H9 (cell line): ENCODE data around the gene HIPK2. TPM values are rescaled to one million over a fixed set of nuclear protein-coding genes. Genes with fewer than 3 reads are reported as not detected.

ENCODE experiments used
- DNase-seq: peaks from one replicate; pipeline ENCODE4 v3.0.0-alpha.2; 2017
- H2AFZ ChIP-seq: one replicate; pipeline ENCODE4 v1.6.1; 2013; ENCODE audit warnings: mild to moderate bottlenecking, low read length, control low read depth, moderate library complexity
- H2AK5ac ChIP-seq: 2 replicates; pipeline ENCODE4 v1.6.1; 2013; ENCODE audit warnings: low read length, control low read depth, mixed read lengths; ENCODE audit not compliant: insufficient read length
- H2BK120ac ChIP-seq: one replicate; pipeline ENCODE4 v1.6.1; 2013; ENCODE audit warnings: low read depth, mild to moderate bottlenecking, low read length, control low read depth, inconsistent platforms; ENCODE audit not compliant: poor library complexity, severe bottlenecking
- H2BK12ac ChIP-seq: 2 replicates; pipeline ENCODE4 v1.6.1; 2013; ENCODE audit warnings: low read length, control low read depth, mixed read lengths, low read depth; ENCODE audit not compliant: insufficient read length
- H2BK15ac ChIP-seq: 2 replicates; pipeline ENCODE4 v1.6.1; 2013; ENCODE audit warnings: low read depth, low read length, control low read depth
- H2BK20ac ChIP-seq: one replicate; pipeline ENCODE4 v1.6.1; 2013; ENCODE audit warnings: low read depth, mild to moderate bottlenecking, low read length, control low read depth, inconsistent platforms; ENCODE audit not compliant: poor library complexity, severe bottlenecking
- H2BK5ac ChIP-seq: 2 replicates; pipeline ENCODE4 v1.6.1; 2013; ENCODE audit warnings: low read length, control low read depth, mixed read lengths; ENCODE audit not compliant: insufficient read length
- H3K14ac ChIP-seq: 2 replicates; pipeline ENCODE4 v1.6.1; 2013; ENCODE audit warnings: low read length, control low read depth; ENCODE audit not compliant: insufficient read depth
- H3K18ac ChIP-seq: 2 replicates; pipeline ENCODE4 v1.6.1; 2013; ENCODE audit warnings: low read depth, mild to moderate bottlenecking, mixed read lengths, low read length, control low read depth; ENCODE audit not compliant: insufficient read length
- H3K23ac ChIP-seq: 2 replicates; pipeline ENCODE4 v1.6.1; 2013; ENCODE audit warnings: low read length, control low read depth, mixed read lengths, low read depth; ENCODE audit not compliant: insufficient read length
- H3K23me2 ChIP-seq: 2 replicates; pipeline ENCODE4 v1.6.1; 2013; ENCODE audit warnings: low read depth, mild to moderate bottlenecking, mixed read lengths, low read length, control low read depth; ENCODE audit not compliant: insufficient read length, poor library complexity, severe bottlenecking
- H3K27ac ChIP-seq: 2 replicates; pipeline ENCODE4 v1.5.1; 2013; ENCODE audit warnings: low read length, control low read depth, mixed read lengths, low read depth; ENCODE audit not compliant: insufficient read length
- H3K27me3 ChIP-seq: 2 replicates; pipeline ENCODE4 v1.6.1; 2013; ENCODE audit warnings: low read length, control low read depth, inconsistent platforms; ENCODE audit not compliant: insufficient read depth
- H3K4ac ChIP-seq: 2 replicates; pipeline ENCODE4 v1.6.1; 2013; ENCODE audit warnings: low read depth, mild to moderate bottlenecking, control low read depth, inconsistent platforms, low read length, moderate library complexity
- H3K4me1 ChIP-seq: 2 replicates; pipeline ENCODE4 v1.6.1; 2013; ENCODE audit warnings: low read length, control low read depth, inconsistent platforms; ENCODE audit not compliant: insufficient read depth
- H3K4me2 ChIP-seq: 2 replicates; pipeline ENCODE4 v1.6.1; 2013; ENCODE audit warnings: low read length, control low read depth, mixed read lengths; ENCODE audit not compliant: insufficient read length, insufficient read depth
- H3K56ac ChIP-seq: 2 replicates; pipeline ENCODE4 v1.6.1; 2013; ENCODE audit warnings: low read depth, mild to moderate bottlenecking, mixed read lengths, low read length, control low read depth; ENCODE audit not compliant: insufficient read length
- H3K79me1 ChIP-seq: 2 replicates; pipeline ENCODE4 v1.6.1; 2013; ENCODE audit warnings: low read depth, mild to moderate bottlenecking, moderate library complexity, low read length, control low read depth, inconsistent platforms; ENCODE audit not compliant: insufficient read depth, poor library complexity, severe bottlenecking
- H3K79me2 ChIP-seq: 2 replicates; pipeline ENCODE4 v1.6.1; 2013; ENCODE audit warnings: low read length, control low read depth, inconsistent platforms; ENCODE audit not compliant: insufficient read depth
- H3K9ac ChIP-seq: 2 replicates; pipeline ENCODE4 v1.6.1; 2013; ENCODE audit warnings: low read length, control low read depth, mixed read lengths; ENCODE audit not compliant: insufficient read length; ENCODE audit errors: extremely low read depth
- H3K9me3 ChIP-seq: one replicate; pipeline ENCODE4 v1.6.1; 2013; ENCODE audit warnings: low read depth, low read length, inconsistent platforms; ENCODE audit not compliant: control insufficient read depth
- H3T11ph ChIP-seq: one replicate; pipeline ENCODE4 v1.6.1; 2013; ENCODE audit warnings: mild to moderate bottlenecking, low read length, control low read depth, inconsistent platforms
- H4K20me1 ChIP-seq: one replicate; pipeline ENCODE4 v1.6.1; 2013; ENCODE audit not compliant: control insufficient read depth, insufficient read length, insufficient read depth
- H4K5ac ChIP-seq: 2 replicates; pipeline ENCODE4 v1.6.1; 2013; ENCODE audit warnings: low read depth, mild to moderate bottlenecking, mixed read lengths, low read length, control low read depth; ENCODE audit not compliant: insufficient read length
- H4K8ac ChIP-seq: replicated peaks from 2 replicates; pipeline ENCODE4 v1.6.1; 2013; ENCODE audit warnings: low read length, control low read depth, mixed read lengths, low read depth; ENCODE audit not compliant: insufficient read length
- H4K91ac ChIP-seq: 2 replicates; pipeline ENCODE4 v1.6.1; 2013; ENCODE audit warnings: low read depth, mild to moderate bottlenecking, moderate library complexity, mixed read lengths, low read length, control low read depth; ENCODE audit not compliant: insufficient read length
- H3K27ac Mint-ChIP-seq, 3 experiments: 2 replicates in 2 of 3; 3 replicates in 1 of 3; pipeline ENCODE4 v1.8.0; 2020 to 2021; ENCODE audit warnings: mixed read lengths in 3 of 3, mild to moderate bottlenecking in 1 of 3, moderate library complexity in 1 of 3
- H3K27me3 Mint-ChIP-seq: 2 replicates; pipeline ENCODE4 v1.8.0; 2021; ENCODE audit warnings: low read depth, mild to moderate bottlenecking, moderate library complexity, mixed read lengths
- H3K36me3 Mint-ChIP-seq, 3 experiments: 2 replicates in 2 of 3; 3 replicates in 1 of 3; pipeline ENCODE4 v1.8.0; 2020 to 2021; ENCODE audit warnings: low read depth in 3 of 3, mixed read lengths in 3 of 3; ENCODE audit not compliant: insufficient read depth in 1 of 3
- H3K4me1 Mint-ChIP-seq, 2 experiments: 2 replicates each; pipeline ENCODE4 v1.8.0; 2020; ENCODE audit warnings: mixed read lengths in 2 of 2
- H3K4me3 Mint-ChIP-seq, 2 experiments: 2 replicates in 1 of 2; 3 replicates in 1 of 2; pipeline ENCODE4 v1.8.0; 2020 to 2021; ENCODE audit warnings: mild to moderate bottlenecking in 2 of 2, mixed read lengths in 2 of 2, moderate library complexity in 1 of 2
- H3K9me3 Mint-ChIP-seq, 2 experiments: 2 replicates in 1 of 2; 3 replicates in 1 of 2; pipeline ENCODE4 v1.8.0; 2020; ENCODE audit warnings: mild to moderate bottlenecking in 2 of 2, mixed read lengths in 2 of 2, moderate library complexity in 1 of 2
- WGBS: extraction: QIAGEN DNeasy Blood & Tissue Kit; methylation state at CpG from one replicate; pipeline ENCODE4 v1.1.7; 2013; ENCODE audit warnings: missing lambda C conversion rate, low lambda C conversion rate, mixed read lengths; ENCODE audit not compliant: insufficient read length; ENCODE audit errors: extremely low coverage; 5-methylcytosine and 5-hydroxymethylcytosine counted together
- total RNA-seq: library from RNA; stranded (reverse); gene quantifications from 2 replicates; pipeline ENCODE4 v1.2.1, GENCODE V29; 2021
- TF ChIP-seq, protein P1 (sequence below): fragments of 200-600 bp; sonication (generic); conservative IDR thresholded peaks from 3 replicates; pipeline ENCODE4 v1.8.0; 2021; ENCODE audit warnings: antibody characterized with exemption, mild to moderate bottlenecking

HIPK2 gene
- total RNA-seq, 1 experiment from 2014 or later = 21.9 TPM

GRCh38 chr7:139568346-139568675 is 209.5 kb downstream of the HIPK2 start:
- H4K91ac ChIP-seq = no peak overlapping the region
- no peak overlapping the region for H4K8ac ChIP-seq
- no peaks in the 10 kb centered on the region for H4K20me1 ChIP-seq
- no peak overlapping the region for H4K5ac ChIP-seq
- H3K9me3 ChIP-seq = no peaks in the 10 kb centered on the region
- H3K79me1 ChIP-seq = no peaks in the 10 kb centered on the region
- Mint-ChIP-seq H3K27ac (no peak overlapping the region; a peak in 2 of 7 replicates), H3K27me3 (no peaks in the 10 kb centered on the region; the same call in 1 of the 2 replicates), H3K4me3 (no peak overlapping the region), H3K4me1 (peaks cover 37% of the 10 kb centered on the region in 2 experiments), H3K36me3 (peaks cover 0 to 4% (median 2%) of the 10 kb centered on the region in 3 experiments; a peak in 2 of 7 replicates), H3K9me3 (no peaks in the 10 kb centered on the region)
- DNase-seq = no peak
- H3K23ac ChIP-seq = no peak overlapping the region
- H2BK120ac ChIP-seq = no peak overlapping the region
- no peak overlapping the region for H2AFZ ChIP-seq
- no peak overlapping the region for H3K27ac ChIP-seq
- H3K4me1 ChIP-seq = no peaks in the 10 kb centered on the region
- no peak overlapping the region for H2BK20ac ChIP-seq
- no peak overlapping the region for H2BK15ac ChIP-seq
- H3K27me3 ChIP-seq = no peaks in the 10 kb centered on the region
- H2BK5ac ChIP-seq = no peak overlapping the region
- TF ChIP-seq, protein P1, sequence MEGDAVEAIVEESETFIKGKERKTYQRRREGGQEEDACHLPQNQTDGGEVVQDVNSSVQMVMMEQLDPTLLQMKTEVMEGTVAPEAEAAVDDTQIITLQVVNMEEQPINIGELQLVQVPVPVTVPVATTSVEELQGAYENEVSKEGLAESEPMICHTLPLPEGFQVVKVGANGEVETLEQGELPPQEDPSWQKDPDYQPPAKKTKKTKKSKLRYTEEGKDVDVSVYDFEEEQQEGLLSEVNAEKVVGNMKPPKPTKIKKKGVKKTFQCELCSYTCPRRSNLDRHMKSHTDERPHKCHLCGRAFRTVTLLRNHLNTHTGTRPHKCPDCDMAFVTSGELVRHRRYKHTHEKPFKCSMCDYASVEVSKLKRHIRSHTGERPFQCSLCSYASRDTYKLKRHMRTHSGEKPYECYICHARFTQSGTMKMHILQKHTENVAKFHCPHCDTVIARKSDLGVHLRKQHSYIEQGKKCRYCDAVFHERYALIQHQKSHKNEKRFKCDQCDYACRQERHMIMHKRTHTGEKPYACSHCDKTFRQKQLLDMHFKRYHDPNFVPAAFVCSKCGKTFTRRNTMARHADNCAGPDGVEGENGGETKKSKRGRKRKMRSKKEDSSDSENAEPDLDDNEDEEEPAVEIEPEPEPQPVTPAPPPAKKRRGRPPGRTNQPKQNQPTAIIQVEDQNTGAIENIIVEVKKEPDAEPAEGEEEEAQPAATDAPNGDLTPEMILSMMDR = no peak
- H3K9ac ChIP-seq = no peak overlapping the region
- no peak overlapping the region for H3K56ac ChIP-seq
- no peak overlapping the region for H3K18ac ChIP-seq
- H3K79me2 ChIP-seq = no peaks in the 10 kb centered on the region
- WGBS = no CpG with 5 or more reads among the region's 6 CpGs
- H2AK5ac ChIP-seq = no peak overlapping the region
- H3K14ac ChIP-seq = no peak overlapping the region
- H3K4me2 ChIP-seq = no peak overlapping the region
- H3K23me2 ChIP-seq = no peaks in the 10 kb centered on the region
- no peak overlapping the region for H3K4ac ChIP-seq
- H2BK12ac ChIP-seq = no peak overlapping the region
- no peak overlapping the region for H3T11ph ChIP-seq
